Glutamatergic neuron (in vitro differentiated cells): ENCODE data around the gene GRPEL2. TPM values are rescaled to one million over a fixed set of nuclear protein-coding genes. Genes with fewer than 3 reads are reported as not detected.

Experiments
- DNase-seq: peaks from one replicate; pipeline ENCODE4 v3.0.0; 2022
- H3K27ac Mint-ChIP-seq: one replicate; pipeline ENCODE4 v1.8.0; 2020; ENCODE audit warnings: mild to moderate bottlenecking, mixed read lengths, inconsistent platforms; ENCODE audit not compliant: unreplicated experiment
- H3K27me3 Mint-ChIP-seq: one replicate; pipeline ENCODE4 v1.8.0; 2020; ENCODE audit warnings: mild to moderate bottlenecking, moderate library complexity, mixed read lengths, inconsistent platforms; ENCODE audit not compliant: unreplicated experiment
- H3K36me3 Mint-ChIP-seq: one replicate; pipeline ENCODE4 v1.8.0; 2020; ENCODE audit warnings: mild to moderate bottlenecking, mixed read lengths, inconsistent platforms; ENCODE audit not compliant: unreplicated experiment
- H3K4me1 Mint-ChIP-seq: one replicate; pipeline ENCODE4 v1.8.0; 2020; ENCODE audit warnings: mild to moderate bottlenecking, low read depth, mixed read lengths, inconsistent platforms; ENCODE audit not compliant: unreplicated experiment
- H3K4me3 Mint-ChIP-seq: one replicate; pipeline ENCODE4 v1.8.0; 2020; ENCODE audit warnings: mild to moderate bottlenecking, mixed read lengths, inconsistent platforms; ENCODE audit not compliant: unreplicated experiment
- H3K9me3 Mint-ChIP-seq: one replicate; pipeline ENCODE4 v1.8.0; 2020; ENCODE audit warnings: mild to moderate bottlenecking, moderate library complexity, mixed read lengths, inconsistent platforms; ENCODE audit not compliant: unreplicated experiment
- total RNA-seq: library from RNA; stranded (reverse); fragmentation: NEBNext Ultra II Directional; extraction: Animal tissue kit (Norgen Biotek cat#: 25700); gene quantifications from one replicate; pipeline ENCODE4 v1.2.1, GENCODE V29; 2021; ENCODE audit not compliant: unreplicated experiment
- TF ChIP-seq, protein P1 (sequence below): fragments of 200-600 bp; sonication (generic); IDR thresholded peaks from one replicate; pipeline ENCODE4 v1.5.0; 2021; ENCODE audit not compliant: partially characterized antibody, unreplicated experiment

Gene GRPEL2
- total RNA-seq, 1 donor from 2014 or later = 34.7 TPM

DNA sequence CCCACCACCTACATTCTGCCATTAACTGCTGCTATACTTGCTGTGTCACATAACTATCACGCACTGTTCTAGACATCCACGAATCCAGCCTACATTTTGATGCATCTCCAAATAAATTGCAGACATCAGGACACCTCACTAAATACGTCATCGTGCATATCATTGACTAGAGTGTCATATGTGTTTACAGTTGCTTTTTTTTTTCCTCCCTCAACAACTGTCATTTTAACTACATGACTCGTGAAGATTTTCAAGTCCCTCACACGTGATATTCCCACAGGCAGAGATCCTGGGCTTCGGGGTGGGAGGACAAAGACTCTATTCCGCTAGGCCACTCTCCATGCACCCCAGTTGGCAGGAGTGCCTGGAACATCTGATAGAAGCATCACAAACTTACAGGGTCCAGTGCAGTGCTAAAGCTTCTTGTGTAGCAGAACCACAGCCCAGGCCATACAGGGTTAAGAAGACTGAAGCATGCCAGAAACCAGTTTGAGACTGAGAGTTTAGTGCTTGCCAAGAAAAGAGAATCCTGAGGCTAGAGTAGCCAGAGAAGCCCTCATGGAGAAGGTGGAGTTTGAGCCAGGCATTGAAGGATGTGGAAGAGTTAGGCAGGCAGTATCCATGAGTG lies 13.7 kb downstream of the GRPEL2 start:
- DNase-seq = no peak
- TF ChIP-seq, protein P1, sequence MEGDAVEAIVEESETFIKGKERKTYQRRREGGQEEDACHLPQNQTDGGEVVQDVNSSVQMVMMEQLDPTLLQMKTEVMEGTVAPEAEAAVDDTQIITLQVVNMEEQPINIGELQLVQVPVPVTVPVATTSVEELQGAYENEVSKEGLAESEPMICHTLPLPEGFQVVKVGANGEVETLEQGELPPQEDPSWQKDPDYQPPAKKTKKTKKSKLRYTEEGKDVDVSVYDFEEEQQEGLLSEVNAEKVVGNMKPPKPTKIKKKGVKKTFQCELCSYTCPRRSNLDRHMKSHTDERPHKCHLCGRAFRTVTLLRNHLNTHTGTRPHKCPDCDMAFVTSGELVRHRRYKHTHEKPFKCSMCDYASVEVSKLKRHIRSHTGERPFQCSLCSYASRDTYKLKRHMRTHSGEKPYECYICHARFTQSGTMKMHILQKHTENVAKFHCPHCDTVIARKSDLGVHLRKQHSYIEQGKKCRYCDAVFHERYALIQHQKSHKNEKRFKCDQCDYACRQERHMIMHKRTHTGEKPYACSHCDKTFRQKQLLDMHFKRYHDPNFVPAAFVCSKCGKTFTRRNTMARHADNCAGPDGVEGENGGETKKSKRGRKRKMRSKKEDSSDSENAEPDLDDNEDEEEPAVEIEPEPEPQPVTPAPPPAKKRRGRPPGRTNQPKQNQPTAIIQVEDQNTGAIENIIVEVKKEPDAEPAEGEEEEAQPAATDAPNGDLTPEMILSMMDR = no peak

DNA sequence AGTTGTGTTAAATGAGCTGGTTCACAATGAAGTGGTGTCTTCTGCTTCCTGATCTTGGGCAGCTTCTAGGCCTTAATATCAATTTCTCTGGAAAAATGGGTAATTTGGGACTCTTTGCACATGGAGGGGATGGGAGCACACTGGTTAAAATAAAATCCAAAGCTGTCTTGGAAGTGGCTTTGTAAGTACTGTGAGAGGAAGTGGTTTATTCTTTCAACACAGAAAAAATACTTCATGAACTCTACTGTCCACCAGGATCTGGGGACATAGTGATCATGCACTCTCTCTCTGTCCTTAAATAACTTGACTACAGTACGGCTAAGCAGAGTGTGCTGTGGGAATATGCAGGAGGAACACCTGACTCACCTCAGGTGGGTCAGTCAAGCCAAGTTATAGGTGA lies 15.0 kb downstream of the GRPEL2 start:
- H3K27ac Mint-ChIP-seq = no peak overlapping the region
- peaks cover 2% of the 10 kb centered on the region for H3K27me3 Mint-ChIP-seq
- TF ChIP-seq, protein P1 = no peak
- H3K9me3 Mint-ChIP-seq = peaks cover 1% of the 10 kb centered on the region
- no peaks in the 10 kb centered on the region for H3K36me3 Mint-ChIP-seq
- peaks cover 11% of the 10 kb centered on the region for H3K4me1 Mint-ChIP-seq
- DNase-seq = no peak
- no peak overlapping the region for H3K4me3 Mint-ChIP-seq

More for the DNA sequence above, 13.7 kb downstream of the GRPEL2 start:
- Mint-ChIP-seq H3K27me3 (no peaks in the 10 kb centered on the region), H3K27ac (peak overlapping the region; percentile 35), H3K4me1 (peaks cover 11% of the 10 kb centered on the region), H3K9me3 (peaks cover 1% of the 10 kb centered on the region), H3K36me3 (no peaks in the 10 kb centered on the region), H3K4me3 (peak overlapping the region; percentile 97)

DNA sequence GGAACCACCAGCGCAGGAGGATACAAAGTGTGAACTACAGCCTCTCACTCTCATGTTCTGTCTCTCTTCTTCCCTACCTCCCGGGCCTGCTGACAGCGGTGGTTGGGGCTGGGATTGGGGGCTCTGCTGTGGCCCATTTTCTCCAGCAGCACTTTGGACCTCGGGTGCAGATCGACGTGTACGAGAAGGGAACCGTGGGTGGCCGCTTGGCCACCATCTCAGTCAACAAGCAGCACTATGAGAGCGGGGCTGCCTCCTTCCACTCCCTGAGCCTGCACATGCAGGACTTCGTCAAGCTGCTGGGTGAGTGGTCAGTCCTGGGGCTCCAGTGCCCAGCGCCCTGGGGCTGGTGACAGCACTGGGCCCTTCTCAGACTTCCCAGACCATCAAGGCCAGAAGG lies 17.2 kb downstream of the GRPEL2 start:
- peaks cover 14% of the 10 kb centered on the region for H3K4me1 Mint-ChIP-seq
- H3K4me3 Mint-ChIP-seq = no peak overlapping the region
- TF ChIP-seq, protein P1 = no peak
- peaks cover 2% of the 10 kb centered on the region for H3K9me3 Mint-ChIP-seq
- H3K27ac Mint-ChIP-seq = no peak overlapping the region
- DNase-seq = no peak
- H3K27me3 Mint-ChIP-seq = peaks cover 2% of the 10 kb centered on the region
- no peaks in the 10 kb centered on the region for H3K36me3 Mint-ChIP-seq

DNA sequence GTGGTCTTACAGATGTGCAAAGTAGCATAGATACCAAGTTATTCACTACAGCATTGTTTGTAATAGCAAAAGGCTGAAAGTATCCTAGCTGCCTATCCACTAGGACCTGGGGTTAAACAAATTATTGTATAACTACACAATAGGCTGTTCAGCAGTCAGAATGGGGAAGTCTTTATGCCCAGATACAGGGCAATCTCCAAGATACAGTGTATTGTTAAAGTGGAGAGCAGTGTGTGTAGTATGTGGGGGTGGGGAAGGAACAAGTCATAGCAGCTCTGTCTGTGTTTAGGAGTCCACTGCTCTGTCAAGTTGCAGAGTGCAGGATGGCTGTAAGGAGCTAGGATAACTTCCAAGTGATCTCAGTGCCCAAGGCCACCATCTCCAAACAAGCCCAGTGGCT lies 18.1 kb downstream of the GRPEL2 start:
- H3K4me3 Mint-ChIP-seq = no peak overlapping the region
- DNase-seq = no peak
- peaks cover 2% of the 10 kb centered on the region for H3K9me3 Mint-ChIP-seq
- H3K27me3 Mint-ChIP-seq = peaks cover 2% of the 10 kb centered on the region
- H3K27ac Mint-ChIP-seq = no peak overlapping the region
- H3K36me3 Mint-ChIP-seq = no peaks in the 10 kb centered on the region
- H3K4me1 Mint-ChIP-seq = peaks cover 13% of the 10 kb centered on the region
- TF ChIP-seq, protein P1 = no peak

DNA sequence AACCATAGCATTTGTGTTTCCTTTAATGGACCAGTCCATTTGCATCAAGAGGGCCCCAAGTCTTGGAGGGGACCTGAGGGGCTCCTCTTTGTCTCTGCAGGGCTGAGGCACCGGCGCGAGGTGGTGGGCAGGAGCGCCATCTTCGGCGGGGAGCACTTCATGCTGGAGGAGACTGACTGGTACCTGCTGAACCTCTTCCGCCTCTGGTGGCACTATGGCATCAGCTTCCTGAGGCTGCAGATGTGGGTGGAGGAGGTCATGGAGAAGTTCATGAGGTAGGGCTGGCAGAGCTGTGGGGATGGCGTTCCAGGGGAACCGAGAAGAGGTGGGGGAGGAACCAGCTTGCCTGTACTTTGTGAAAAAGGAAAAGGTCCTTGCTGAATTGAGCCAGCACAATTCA lies 18.6 kb downstream of the GRPEL2 start:
- Mint-ChIP-seq H3K9me3 (peaks cover 2% of the 10 kb centered on the region), H3K4me3 (no peak overlapping the region), H3K27ac (no peak overlapping the region), H3K27me3 (peaks cover 2% of the 10 kb centered on the region), H3K4me1 (peaks cover 9% of the 10 kb centered on the region), H3K36me3 (no peaks in the 10 kb centered on the region)
- TF ChIP-seq, protein P1 = no peak
- no peak for DNase-seq
